ENCODE results near the gene ACSS1.
A peak's percentile ranks its signal among the peaks of the same experiment; 100 is the strongest.

The ACSS1 gene

GRCh38 chr20:25033265-25033923 lies 24.5 kb downstream of the ACSS1 start:
- H3K9me3 ChIP-seq (ENCODE audit: control insufficient read depth, insufficient read depth, low read length) = no peaks in the 10 kb centered on the region
- H3K4me1 ChIP-seq (ENCODE audit: control insufficient read depth, insufficient read depth, low read length) = no peaks in the 10 kb centered on the region; the same call in 1 of the 2 replicates
- no peaks in the 10 kb centered on the region for H3K36me3 ChIP-seq (ENCODE audit: control insufficient read depth, insufficient read depth, low read length)
- H3K27ac ChIP-seq (ENCODE audit: low read depth, low read length) = peak overlapping the region; percentile 42
- no peak overlapping the region for H3K4me3 ChIP-seq (ENCODE audit: low read depth, low read length)
- H3K27me3 ChIP-seq (ENCODE audit: control insufficient read depth, insufficient read depth, low read length) = no peaks in the 10 kb centered on the region
- no peak overlapping the region for H3K9ac ChIP-seq (ENCODE audit: low read depth, low read length)

- Histone ChIP-seq H3K9ac (ENCODE audit: low read depth, low read length) (no peak overlapping the region), H3K9me3 (ENCODE audit: control insufficient read depth, insufficient read depth, low read length) (no peaks in the 10 kb centered on the region), H3K27me3 (ENCODE audit: control insufficient read depth, insufficient read depth, low read length) (no peaks in the 10 kb centered on the region), H3K36me3 (ENCODE audit: control insufficient read depth, insufficient read depth, low read length) (no peaks in the 10 kb centered on the region), H3K4me3 (ENCODE audit: low read depth, low read length) (no peak overlapping the region), H3K27ac (ENCODE audit: low read depth, low read length) (peak overlapping the region; percentile 42), H3K4me1 (ENCODE audit: control insufficient read depth, insufficient read depth, low read length) (no peaks in the 10 kb centered on the region; the same call in 1 of the 2 replicates)
These were observed 25.3 kb downstream of the ACSS1 start for GRCh38 chr20:25032478-25033264.

GRCh38 chr20:25032065-25032477 lies 25.9 kb downstream of the ACSS1 start:
- H3K36me3 ChIP-seq (ENCODE audit: control insufficient read depth, insufficient read depth, low read length) = no peaks in the 10 kb centered on the region
- H3K9ac ChIP-seq (ENCODE audit: low read depth, low read length) = no peak overlapping the region
- no peaks in the 10 kb centered on the region for H3K9me3 ChIP-seq (ENCODE audit: control insufficient read depth, insufficient read depth, low read length)
- no peaks in the 10 kb centered on the region; the same call in 1 of the 2 replicates for H3K4me1 ChIP-seq (ENCODE audit: control insufficient read depth, insufficient read depth, low read length)
- H3K27me3 ChIP-seq (ENCODE audit: control insufficient read depth, insufficient read depth, low read length) = no peaks in the 10 kb centered on the region
- peak overlapping the region; percentile 42 for H3K27ac ChIP-seq (ENCODE audit: low read depth, low read length)
- no peak overlapping the region for H3K4me3 ChIP-seq (ENCODE audit: low read depth, low read length)

- H3K27me3 ChIP-seq (ENCODE audit: control insufficient read depth, insufficient read depth, low read length) = no peaks in the 10 kb centered on the region
- no peak overlapping the region for H3K9ac ChIP-seq (ENCODE audit: low read depth, low read length)
- no peak overlapping the region for H3K4me3 ChIP-seq (ENCODE audit: low read depth, low read length)
- no peak overlapping the region for H3K27ac ChIP-seq (ENCODE audit: low read depth, low read length)
- no peaks in the 10 kb centered on the region; the same call in 1 of the 2 replicates for H3K4me1 ChIP-seq (ENCODE audit: control insufficient read depth, insufficient read depth, low read length)
- H3K36me3 ChIP-seq (ENCODE audit: control insufficient read depth, insufficient read depth, low read length) = no peaks in the 10 kb centered on the region
- no peaks in the 10 kb centered on the region for H3K9me3 ChIP-seq (ENCODE audit: control insufficient read depth, insufficient read depth, low read length)
These were observed 26.7 kb downstream of the ACSS1 start for GRCh38 chr20:25031241-25031640.

- H3K27me3 ChIP-seq (ENCODE audit: control insufficient read depth, insufficient read depth, low read length) = no peaks in the 10 kb centered on the region
- no peak overlapping the region for H3K9ac ChIP-seq (ENCODE audit: low read depth, low read length)
- no peak overlapping the region for H3K27ac ChIP-seq (ENCODE audit: low read depth, low read length)
- no peaks in the 10 kb centered on the region for H3K9me3 ChIP-seq (ENCODE audit: control insufficient read depth, insufficient read depth, low read length)
- no peaks in the 10 kb centered on the region for H3K36me3 ChIP-seq (ENCODE audit: control insufficient read depth, insufficient read depth, low read length)
- no peak overlapping the region for H3K4me3 ChIP-seq (ENCODE audit: low read depth, low read length)
- H3K4me1 ChIP-seq (ENCODE audit: control insufficient read depth, insufficient read depth, low read length) = no peaks in the 10 kb centered on the region; the same call in 1 of the 2 replicates
These were observed 27.2 kb downstream of the ACSS1 start for GRCh38 chr20:25030649-25031207.

- H3K27me3 ChIP-seq (ENCODE audit: control insufficient read depth, insufficient read depth, low read length) = no peaks in the 10 kb centered on the region
- no peaks in the 10 kb centered on the region for H3K9me3 ChIP-seq (ENCODE audit: control insufficient read depth, insufficient read depth, low read length)
- no peak overlapping the region for H3K27ac ChIP-seq (ENCODE audit: low read depth, low read length)
- H3K4me3 ChIP-seq (ENCODE audit: low read depth, low read length) = no peak overlapping the region
- H3K9ac ChIP-seq (ENCODE audit: low read depth, low read length) = no peak overlapping the region
- no peaks in the 10 kb centered on the region for H3K36me3 ChIP-seq (ENCODE audit: control insufficient read depth, insufficient read depth, low read length)
- no peaks in the 10 kb centered on the region; the same call in 1 of the 2 replicates for H3K4me1 ChIP-seq (ENCODE audit: control insufficient read depth, insufficient read depth, low read length)
These were observed 27.8 kb downstream of the ACSS1 start for GRCh38 chr20:25030007-25030648.

GRCh38 chr20:25025986-25026605 lies 31.8 kb downstream of the ACSS1 start:
- no peak overlapping the region for H3K27ac ChIP-seq (ENCODE audit: low read depth, low read length)
- no peaks in the 10 kb centered on the region for H3K27me3 ChIP-seq (ENCODE audit: control insufficient read depth, insufficient read depth, low read length)
- no peaks in the 10 kb centered on the region for H3K36me3 ChIP-seq (ENCODE audit: control insufficient read depth, insufficient read depth, low read length)
- H3K4me3 ChIP-seq (ENCODE audit: low read depth, low read length) = no peak overlapping the region
- H3K9me3 ChIP-seq (ENCODE audit: control insufficient read depth, insufficient read depth, low read length) = no peaks in the 10 kb centered on the region
- H3K4me1 ChIP-seq (ENCODE audit: control insufficient read depth, insufficient read depth, low read length) = no peaks in the 10 kb centered on the region
- H3K9ac ChIP-seq (ENCODE audit: low read depth, low read length) = no peak overlapping the region

GRCh38 chr20:25025091-25025861 lies 32.7 kb downstream of the ACSS1 start:
- Histone ChIP-seq H3K9me3 (ENCODE audit: control insufficient read depth, insufficient read depth, low read length) (no peaks in the 10 kb centered on the region), H3K27me3 (ENCODE audit: control insufficient read depth, insufficient read depth, low read length) (no peaks in the 10 kb centered on the region), H3K9ac (ENCODE audit: low read depth, low read length) (no peak overlapping the region), H3K4me3 (ENCODE audit: low read depth, low read length) (no peak overlapping the region), H3K27ac (ENCODE audit: low read depth, low read length) (no peak overlapping the region), H3K36me3 (ENCODE audit: control insufficient read depth, insufficient read depth, low read length) (no peaks in the 10 kb centered on the region), H3K4me1 (ENCODE audit: control insufficient read depth, insufficient read depth, low read length) (no peaks in the 10 kb centered on the region)

GRCh38 chr20:25024171-25024570 lies 33.8 kb downstream of the ACSS1 start:
- no peak overlapping the region for H3K4me3 ChIP-seq (ENCODE audit: low read depth, low read length)
- H3K27me3 ChIP-seq (ENCODE audit: control insufficient read depth, insufficient read depth, low read length) = no peaks in the 10 kb centered on the region
- no peak overlapping the region for H3K27ac ChIP-seq (ENCODE audit: low read depth, low read length)
- no peaks in the 10 kb centered on the region for H3K9me3 ChIP-seq (ENCODE audit: control insufficient read depth, insufficient read depth, low read length)
- H3K9ac ChIP-seq (ENCODE audit: low read depth, low read length) = no peak overlapping the region
- no peaks in the 10 kb centered on the region for H3K4me1 ChIP-seq (ENCODE audit: control insufficient read depth, insufficient read depth, low read length)
- no peaks in the 10 kb centered on the region for H3K36me3 ChIP-seq (ENCODE audit: control insufficient read depth, insufficient read depth, low read length)

GRCh38 chr20:25023356-25023755 lies 34.6 kb downstream of the ACSS1 start:
- Histone ChIP-seq H3K27me3 (ENCODE audit: control insufficient read depth, insufficient read depth, low read length) (no peaks in the 10 kb centered on the region), H3K4me1 (ENCODE audit: control insufficient read depth, insufficient read depth, low read length) (no peaks in the 10 kb centered on the region), H3K4me3 (ENCODE audit: low read depth, low read length) (no peak overlapping the region), H3K36me3 (ENCODE audit: control insufficient read depth, insufficient read depth, low read length) (no peaks in the 10 kb centered on the region), H3K27ac (ENCODE audit: low read depth, low read length) (no peak overlapping the region), H3K9ac (ENCODE audit: low read depth, low read length) (no peak overlapping the region), H3K9me3 (ENCODE audit: control insufficient read depth, insufficient read depth, low read length) (no peaks in the 10 kb centered on the region)
